Caco-2 (cell line): ENCODE results near the gene DLG1. TPM values are rescaled to one million over a fixed set of nuclear protein-coding genes. Genes with fewer than 3 reads are reported as not detected.

Source experiments
- BruUV-seq: library from RNA; stranded (reverse); fragments of 400-500 nt; replicated peaks from 2 replicates; lab custom pipeline; 2021; lab: Mats Ljungman, UMichigan
- CTCF ChIA-PET: fragments of 300-600 bp; sonication (Branson Sonifier 250); formaldehyde crosslinking; loops from one replicate; lab custom pipeline; 2022; ENCODE audit warnings: antibody characterized with exemption; lab: Charles Lee
- POLR2A ChIA-PET: fragments of 300-600 bp; sonication (Branson Sonifier 250); formaldehyde crosslinking; loops from one replicate; lab custom pipeline; 2022; ENCODE audit warnings: antibody characterized with exemption; lab: Charles Lee
- DNase-seq, 2 experiments: peaks; one replicate each; pipeline versions ENCODE4 v3.0.0 to v3.0.0-alpha.2; 2020 to 2022
- H3K27me3 ChIP-seq: replicated peaks from 2 replicates; pipeline ENCODE4 v1.6.0; 2011; ENCODE audit warnings: low read length; ENCODE audit not compliant: control insufficient read depth, insufficient read depth
- H3K36me3 ChIP-seq: 2 replicates; pipeline ENCODE4 v1.5.1; 2011; ENCODE audit warnings: low read length; ENCODE audit not compliant: control insufficient read depth, insufficient read depth
- H3K4me1 ChIP-seq: fragments of 250-450 bp; sonication (Bioruptor Pico); 2 replicates; pipeline ENCODE4 v1.5.1; 2020; ENCODE audit warnings: mild to moderate bottlenecking
- H3K4me3 ChIP-seq: 2 replicates; pipeline ENCODE4 v1.5.1; 2011; ENCODE audit warnings: low read depth, mild to moderate bottlenecking, control low read depth, low read length
- H3K9me3 ChIP-seq: fragments of 250-450 bp; sonication (Bioruptor Pico); 2 replicates; pipeline ENCODE4 v1.5.1; 2020; ENCODE audit warnings: mild to moderate bottlenecking, moderate library complexity
- H3K27ac Mint-ChIP-seq: one replicate; pipeline ENCODE4 v1.8.0; 2022; ENCODE audit warnings: mixed read lengths; ENCODE audit not compliant: unreplicated experiment
- H3K27me3 Mint-ChIP-seq: one replicate; pipeline ENCODE4 v1.8.0; 2022; ENCODE audit warnings: mixed read lengths; ENCODE audit not compliant: insufficient read depth, unreplicated experiment
- H3K36me3 Mint-ChIP-seq: one replicate; pipeline ENCODE4 v1.8.0; 2022; ENCODE audit warnings: mild to moderate bottlenecking, mixed read lengths; ENCODE audit not compliant: insufficient read depth, unreplicated experiment
- H3K4me1 Mint-ChIP-seq: one replicate; pipeline ENCODE4 v1.8.0; 2022; ENCODE audit warnings: low read depth, mixed read lengths; ENCODE audit not compliant: unreplicated experiment
- H3K4me3 Mint-ChIP-seq: one replicate; pipeline ENCODE4 v1.8.0; 2022; ENCODE audit warnings: mild to moderate bottlenecking, moderate library complexity, mixed read lengths; ENCODE audit not compliant: unreplicated experiment
- H3K9me3 Mint-ChIP-seq: one replicate; pipeline ENCODE4 v1.8.0; 2022; ENCODE audit warnings: mixed read lengths; ENCODE audit not compliant: unreplicated experiment
- CTCF ChIP-seq, 2 experiments: fragments of 200-600 bp in 1 of 2; IDR thresholded peaks; 1 replicate in 1 of 2; 2 replicates in 1 of 2; pipeline versions ENCODE4 v1.5.1 to v1.8.0; 2011 to 2022; ENCODE audit warnings: antibody characterized with exemption in 1 of 2, control low read depth in 1 of 2, inconsistent platforms in 1 of 2, low read depth in 1 of 2, low read length in 1 of 2, mild to moderate bottlenecking in 1 of 2, moderate library complexity in 1 of 2; ENCODE audit not compliant: insufficient read depth in 1 of 2, severe bottlenecking in 1 of 2, unreplicated experiment in 1 of 2
- intact Hi-C: fragments of 100-400 bp; cut with micrococcal nuclease; formaldehyde crosslinking; loops from one replicate; pipeline ENCODE4 v1.10.0; 2022; ENCODE audit not compliant: unreplicated experiment
- total RNA-seq: library from RNA; stranded (reverse); gene quantifications from 2 replicates; pipeline ENCODE4 v1.2.3, GENCODE V29; 2022

The DLG1 gene
- total RNA-seq, 1 experiment from 2014 or later = 167 TPM

GRCh38 chr3:197021231-197021630 is 277.2 kb downstream of the DLG1 start:
- intact Hi-C loops = no loop called here
- POLR2A ChIA-PET = no interaction called here

GRCh38 chr3:197019535-197019934 is 278.9 kb downstream of the DLG1 start:
- BruUV-seq = TSS peak; percentile 19

More at GRCh38 chr3:197021231-197021630, 277.2 kb downstream of the DLG1 start:
- CTCF ChIA-PET = no interaction called here
- no peak for TF ChIP-seq CTCF (IDR thresholded peaks at IDR 0.05; ENCODE audit: insufficient read depth in 1 of 2, low read depth in 1 of 2, low read length in 1 of 2, severe bottlenecking in 1 of 2, unreplicated experiment in 1 of 2)
- Histone ChIP-seq H3K9me3 (no peaks in the 10 kb centered on the region), H3K4me3 (no peak overlapping the region), H3K27me3 (no peaks in the 10 kb centered on the region), H3K36me3 (no peaks in the 10 kb centered on the region), H3K4me1 (no peaks in the 10 kb centered on the region)
- H3K4me1 Mint-ChIP-seq = no peaks in the 10 kb centered on the region
- no peaks in the 10 kb centered on the region for H3K9me3 Mint-ChIP-seq
- H3K4me3 Mint-ChIP-seq = no peak overlapping the region
- BruUV-seq = no TSS peak
- no peak overlapping the region for H3K27ac Mint-ChIP-seq
- DNase-seq = peak in 1 of 2 experiments; percentile 37
- H3K36me3 Mint-ChIP-seq = peaks cover 20% of the 10 kb centered on the region
- H3K27me3 Mint-ChIP-seq = no peaks in the 10 kb centered on the region

GRCh38 chr3:197019021-197019420 is 279.4 kb downstream of the DLG1 start:
- H3K36me3 ChIP-seq = no peaks in the 10 kb centered on the region
- no peaks in the 10 kb centered on the region for H3K9me3 ChIP-seq
- ChIA-PET POLR2A (no interaction called here), CTCF (no interaction called here)
- no peaks in the 10 kb centered on the region for H3K9me3 Mint-ChIP-seq
- no peaks in the 10 kb centered on the region for H3K4me1 Mint-ChIP-seq
- peak in 1 of 2 experiments; percentile 27 for DNase-seq
- H3K4me3 ChIP-seq = no peak overlapping the region
- H3K27ac Mint-ChIP-seq = no peak overlapping the region
- no peak overlapping the region for H3K4me3 Mint-ChIP-seq
- BruUV-seq = no TSS peak
- no peaks in the 10 kb centered on the region for H3K4me1 ChIP-seq
- H3K27me3 ChIP-seq = no peaks in the 10 kb centered on the region
- peaks cover 5% of the 10 kb centered on the region for H3K36me3 Mint-ChIP-seq
- intact Hi-C loops = no loop called here
- H3K27me3 Mint-ChIP-seq = no peaks in the 10 kb centered on the region
- no peak for TF ChIP-seq CTCF (IDR thresholded peaks at IDR 0.05; ENCODE audit: insufficient read depth in 1 of 2, low read depth in 1 of 2, low read length in 1 of 2, severe bottlenecking in 1 of 2, unreplicated experiment in 1 of 2)

More at GRCh38 chr3:197019535-197019934, 278.9 kb downstream of the DLG1 start:
- no peaks in the 10 kb centered on the region for H3K36me3 ChIP-seq
- DNase-seq = peak in 1 of 2 experiments; percentile 4
- ChIA-PET CTCF (no interaction called here), POLR2A (no interaction called here)
- H3K4me3 Mint-ChIP-seq = no peak overlapping the region
- H3K9me3 ChIP-seq = no peaks in the 10 kb centered on the region
- no peaks in the 10 kb centered on the region for H3K27me3 Mint-ChIP-seq
- no peaks in the 10 kb centered on the region for H3K4me1 Mint-ChIP-seq
- no peaks in the 10 kb centered on the region for H3K4me1 ChIP-seq
- peaks cover 7% of the 10 kb centered on the region for H3K36me3 Mint-ChIP-seq
- intact Hi-C loops = no loop called here
- H3K27ac Mint-ChIP-seq = no peak overlapping the region
- no peaks in the 10 kb centered on the region for H3K9me3 Mint-ChIP-seq
- H3K27me3 ChIP-seq = no peaks in the 10 kb centered on the region
- TF ChIP-seq CTCF (IDR thresholded peaks at IDR 0.05; ENCODE audit: insufficient read depth in 1 of 2, low read depth in 1 of 2, low read length in 1 of 2, severe bottlenecking in 1 of 2, unreplicated experiment in 1 of 2) = no peak
- no peak overlapping the region for H3K4me3 ChIP-seq
